IMR-90 (cell line): ENCODE results near the gene DDI2. TPM values are rescaled to one million over a fixed set of nuclear protein-coding genes. Genes with fewer than 3 reads are reported as not detected.

Experiments
- ATAC-seq: fragments of 200-7000 bp; cut with Tn5 transposase; 2 replicates; pipeline ENCODE4 v1.9.1; 2020; ENCODE audit warnings: low read depth, mild to moderate bottlenecking, moderate library complexity
- BruUV-seq: library from RNA; stranded (reverse); fragments of 400-500 nt; replicated peaks from 2 replicates; lab custom pipeline; 2021; lab: Mats Ljungman, UMichigan
- CTCF ChIA-PET: fragments of 300-600 bp; formaldehyde crosslinking; extraction: SDS; loops from one replicate; lab custom pipeline; 2021; ENCODE audit warnings: antibody characterized with exemption; lab: Yijun Ruan, JAX
- POLR2A ChIA-PET: fragments of 300-600 bp; sonication (Branson Sonifier 250); formaldehyde crosslinking; loops from one replicate; lab custom pipeline; 2022; ENCODE audit warnings: antibody characterized with exemption; ENCODE audit not compliant: unreplicated experiment; lab: Charles Lee
- DNase-seq: peaks from one replicate; pipeline ENCODE4 v3.0.0; 2013
- H2AFZ ChIP-seq: replicated peaks from 2 replicates; pipeline ENCODE3; 2013; ENCODE audit warnings: low read length, mild to moderate bottlenecking; ENCODE audit not compliant: poor library complexity
- H2AK5ac ChIP-seq: 2 replicates; pipeline ENCODE4 v1.6.1; 2013; ENCODE audit warnings: low read depth, low read length, inconsistent platforms
- H2AK9ac ChIP-seq: replicated peaks from 2 replicates; pipeline ENCODE3; 2013; ENCODE audit warnings: mild to moderate bottlenecking, low read depth, low read length, moderate library complexity; ENCODE audit not compliant: poor library complexity
- H2BK120ac ChIP-seq: 2 replicates; pipeline ENCODE4 v1.6.1; 2013; ENCODE audit warnings: low read depth, low read length, inconsistent platforms
- H2BK15ac ChIP-seq: 3 replicates; pipeline ENCODE4 v1.6.1; 2013; ENCODE audit warnings: low read depth, low read length, inconsistent platforms
- H2BK20ac ChIP-seq: 2 replicates; pipeline ENCODE4 v1.6.1; 2013; ENCODE audit warnings: low read depth, mild to moderate bottlenecking, inconsistent platforms, low read length, moderate library complexity
- H2BK5ac ChIP-seq: 2 replicates; pipeline ENCODE4 v1.6.1; 2013; ENCODE audit warnings: mild to moderate bottlenecking, low read depth, low read length, inconsistent platforms; ENCODE audit not compliant: poor library complexity, severe bottlenecking
- H3K14ac ChIP-seq: replicated peaks from 2 replicates; pipeline ENCODE4 v1.6.1; 2013; ENCODE audit warnings: low read depth, low read length, inconsistent platforms
- H3K18ac ChIP-seq: 2 replicates; pipeline ENCODE4 v1.6.1; 2013; ENCODE audit warnings: low read depth, low read length, control low read depth
- H3K23ac ChIP-seq: 2 replicates; pipeline ENCODE4 v1.6.1; 2013; ENCODE audit warnings: low read depth, low read length, inconsistent platforms
- H3K27ac ChIP-seq: 2 replicates; pipeline ENCODE4 v1.5.1; 2013; ENCODE audit warnings: mild to moderate bottlenecking, control low read depth, low read length; ENCODE audit not compliant: insufficient read depth
- H3K27me3 ChIP-seq: 2 replicates; pipeline ENCODE4 v1.6.1; 2013; ENCODE audit warnings: low read length; ENCODE audit not compliant: control insufficient read depth, insufficient read depth
- H3K36me3 ChIP-seq: 2 replicates; pipeline ENCODE4 v1.6.1; 2013; ENCODE audit warnings: low read length, mixed read lengths; ENCODE audit not compliant: control insufficient read depth, insufficient read depth
- H3K4ac ChIP-seq: 2 replicates; pipeline ENCODE4 v1.6.1; 2013; ENCODE audit warnings: low read depth, low read length, inconsistent platforms
- H3K4me1 ChIP-seq: 2 replicates; pipeline ENCODE4 v1.6.1; 2013; ENCODE audit warnings: low read length, mixed read lengths; ENCODE audit not compliant: control insufficient read depth, insufficient read depth
- H3K4me2 ChIP-seq: 2 replicates; pipeline ENCODE4 v1.6.1; 2013; ENCODE audit warnings: low read depth, mild to moderate bottlenecking, control low read depth, low read length, moderate library complexity
- H3K4me3 ChIP-seq: 2 replicates; pipeline ENCODE4 v1.5.1; 2013; ENCODE audit warnings: low read depth, mild to moderate bottlenecking, control low read depth, low read length, moderate library complexity; ENCODE audit not compliant: insufficient read depth
- H3K56ac ChIP-seq: 2 replicates; pipeline ENCODE4 v1.6.1; 2013; ENCODE audit warnings: low read length, inconsistent platforms; ENCODE audit not compliant: insufficient read depth; ENCODE audit errors: extremely low read depth
- H3K79me1 ChIP-seq, 2 experiments: 2 replicates each; pipeline ENCODE4 v1.6.1; 2013; ENCODE audit warnings: low read length in 2 of 2, inconsistent platforms in 1 of 2, low read depth in 1 of 2
- H3K9ac ChIP-seq: 2 replicates; pipeline ENCODE4 v1.6.1; 2013; ENCODE audit warnings: low read depth, low read length, control low read depth
- H3K9me1 ChIP-seq: 2 replicates; pipeline ENCODE4 v1.6.1; 2013; ENCODE audit warnings: low read length, inconsistent platforms; ENCODE audit not compliant: insufficient read depth
- H3K9me3 ChIP-seq: 2 replicates; pipeline ENCODE4 v1.6.1; 2013; ENCODE audit warnings: low read length; ENCODE audit not compliant: control insufficient read depth, insufficient read depth
- H4K20me1 ChIP-seq: 2 replicates; pipeline ENCODE4 v1.6.1; 2013; ENCODE audit warnings: low read length, inconsistent platforms; ENCODE audit not compliant: insufficient read depth
- H4K5ac ChIP-seq: 2 replicates; pipeline ENCODE4 v1.6.1; 2013; ENCODE audit warnings: mild to moderate bottlenecking, low read depth, low read length, control low read depth
- H4K8ac ChIP-seq, 2 experiments: 2 replicates each; pipeline ENCODE4 v1.6.1; 2013; ENCODE audit warnings: low read depth in 2 of 2, low read length in 2 of 2, control low read depth in 1 of 2, inconsistent platforms in 1 of 2
- H4K91ac ChIP-seq: 2 replicates; pipeline ENCODE4 v1.6.1; 2013; ENCODE audit warnings: low read depth, low read length, inconsistent platforms; ENCODE audit not compliant: insufficient read depth
- BHLHE40 ChIP-seq: fragments of 150-350 bp; IDR thresholded peaks from 2 replicates; pipeline ENCODE4 v1.6.1; 2016; ENCODE audit warnings: mild to moderate bottlenecking, low read depth, low read length
- CEBPB ChIP-seq: IDR thresholded peaks from 2 replicates; pipeline ENCODE4 v1.6.1; 2012; ENCODE audit warnings: low read depth, low read length, improper control_type of control experiment
- FOS ChIP-seq: fragments of 150-350 bp; IDR thresholded peaks from 2 replicates; pipeline ENCODE4 v1.6.1; 2016; ENCODE audit warnings: low read depth, low read length
- MAFK ChIP-seq: IDR thresholded peaks from 2 replicates; pipeline ENCODE4 v1.6.1; 2012; ENCODE audit warnings: low read depth, low read length, improper control_type of control experiment
- RAD21 ChIP-seq: IDR thresholded peaks from 2 replicates; pipeline ENCODE4 v1.6.1; 2012; ENCODE audit warnings: low read length, improper control_type of control experiment
- RCOR1 ChIP-seq: IDR thresholded peaks from 2 replicates; pipeline ENCODE4 v1.6.1; 2012; ENCODE audit warnings: mild to moderate bottlenecking, low read length, improper control_type of control experiment; ENCODE audit not compliant: insufficient replicate concordance
- WGBS, 2 experiments: methylation state at CpG; one replicate each; pipeline versions ENCODE4 v1.1.5 to v1.1.7; 2013; ENCODE audit warnings: missing lambda C conversion rate in 2 of 2; ENCODE audit not compliant: insufficient read length in 1 of 2; ENCODE audit errors: extremely low coverage in 2 of 2; 5-methylcytosine and 5-hydroxymethylcytosine counted together
- dilution Hi-C: fragments of 300-500 bp; cut with HindIII; formaldehyde crosslinking; loops from one replicate; pipeline ENCODE4 v1.14.3; 2018; ENCODE audit warnings: low sequenced_read_pairs; ENCODE audit not compliant: unreplicated experiment
- in situ Hi-C: fragments of 300-500 bp; cut with MboI; formaldehyde crosslinking; loops from 3 replicates; pipeline ENCODE4 v1.14.3; 2019; ENCODE audit warnings: low sequenced_read_pairs, inconsistent platforms, mixed read lengths
- intact Hi-C: fragments of 100-400 bp; cut with micrococcal nuclease; formaldehyde crosslinking; loops from 2 replicates; pipeline ENCODE4 v1.10.0; 2022
- polyA plus RNA-seq, 3 experiments: library from polyadenylated mRNA; depleted of rRNA; stranded (reverse); fragments of >200 nt; gene quantifications; 2 replicates each; pipeline ENCODE4 v1.2.3, GENCODE V29; 2012; ENCODE audit warnings: low replicate concordance in 1 of 3
- total RNA-seq: library from RNA; depleted of rRNA; stranded (reverse); fragments of >200 nt; gene quantifications from 2 replicates; pipeline ENCODE4 v1.2.3, GENCODE V29; 2012

The DDI2 gene
- total and polyA plus RNA-seq, 2 of the 4 experiments (the other 2 are of a cell fraction): 6.0 to 13.4 TPM

GRCh38 chr1:15706751-15707150 is 89.5 kb downstream of the DDI2 start:
- Histone ChIP-seq H3K4me3 (no peak overlapping the region), H2BK20ac (no peak overlapping the region), H2BK120ac (no peak overlapping the region), H2BK15ac (no peak overlapping the region), H3K14ac (no peak overlapping the region), H2BK5ac (no peak overlapping the region), H4K20me1 (peaks cover 37% of the 10 kb centered on the region), H3K9ac (no peak overlapping the region), H3K4ac (no peak overlapping the region; the same call in 1 of the 2 replicates), H3K9me1 (peaks cover 14% of the 10 kb centered on the region), H3K23ac (no peak overlapping the region), H3K4me1 (peaks cover 14% of the 10 kb centered on the region; the same call in 1 of the 2 replicates), H3K36me3 (peaks cover 4% of the 10 kb centered on the region; the same call in 1 of the 2 replicates), H2AK9ac (no peak overlapping the region), H3K79me1 (peaks cover 52 to 76% of the 10 kb centered on the region in 2 experiments), H3K27me3 (no peaks in the 10 kb centered on the region), H2AK5ac (no peak overlapping the region), H3K18ac (no peak overlapping the region), H3K4me2 (no peak overlapping the region), H4K91ac (no peak overlapping the region), H3K9me3 (no peaks in the 10 kb centered on the region), H3K27ac (no peak overlapping the region), H4K8ac (no peak overlapping the region), H4K5ac (no peak overlapping the region), H3K56ac (no peak overlapping the region), H2AFZ (no peak overlapping the region)
- WGBS, 2 experiments: no CpG with 5 or more reads among the region's 7 CpGs
- TF ChIP-seq RCOR1: no peak
- no peak for TF ChIP-seq FOS
- TF ChIP-seq BHLHE40: no peak
- TF ChIP-seq MAFK: no peak
- TF ChIP-seq RAD21: no peak
- no peak for TF ChIP-seq CEBPB
- BruUV-seq: no TSS peak
- intact Hi-C loops: no loop called here
- DNase-seq: no peak
- ChIA-PET POLR2A (interaction anchor here (0.6 kb wide), 1 partner anchor 50 kb away, joined by 4 read pairs; no protein-coding TSS in a partner anchor), CTCF (no interaction called here)
- in situ Hi-C loops: no loop called here
- no peak for ATAC-seq
- dilution Hi-C loops: no loop called here
